OCI-LY7 (cell line): ENCODE results near the gene HTR7. TPM values are rescaled to one million over a fixed set of nuclear protein-coding genes. Genes with fewer than 3 reads are reported as not detected.
A peak's percentile ranks its signal among the peaks of the same experiment; 100 is the strongest.

ENCODE experiments used
- BruUV-seq: library from RNA; stranded (reverse); fragments of 400-500 nt; replicated peaks from 2 replicates; lab custom pipeline; 2021; lab: Mats Ljungman, UMichigan
- CTCF ChIA-PET: fragments of 300-600 bp; sonication (Branson Sonifier 250); formaldehyde crosslinking; loops from one replicate; lab custom pipeline; 2022; ENCODE audit warnings: antibody characterized with exemption; ENCODE audit not compliant: unreplicated experiment; lab: Charles Lee
- POLR2A ChIA-PET: fragments of 300-600 bp; sonication (Branson Sonifier 250); formaldehyde crosslinking; loops from one replicate; lab custom pipeline; 2022; ENCODE audit warnings: antibody characterized with exemption; lab: Charles Lee
- DNase-seq: peaks from one replicate; pipeline ENCODE4 v3.0.0-alpha.2; 2015; ENCODE audit warnings: low spot score
- H2AFZ ChIP-seq: fragments of 200-600 bp; sonication (generic), shearing (Covaris generic); 2 replicates; pipeline ENCODE4 v1.6.1; 2014; ENCODE audit warnings: mild to moderate bottlenecking, antibody characterized with exemption, low read length, moderate library complexity
- H3K27ac ChIP-seq: fragments of 200-600 bp; sonication (generic); 2 replicates; pipeline ENCODE4 v1.5.1; 2014; ENCODE audit warnings: mixed run types, low read depth, mild to moderate bottlenecking, moderate library complexity, low read length, inconsistent platforms; ENCODE audit not compliant: poor library complexity, severe bottlenecking
- H3K36me3 ChIP-seq: fragments of 200-600 bp; sonication (generic); 2 replicates; pipeline ENCODE4 v1.6.1; 2014; ENCODE audit warnings: mild to moderate bottlenecking, antibody characterized with exemption, low read length, moderate library complexity, mixed read lengths; ENCODE audit not compliant: insufficient read depth
- H3K4me1 ChIP-seq: fragments of 200-600 bp; sonication (generic); 2 replicates; pipeline ENCODE4 v1.5.1; 2014; ENCODE audit warnings: mild to moderate bottlenecking, low read length; ENCODE audit not compliant: insufficient read depth, poor library complexity, severe bottlenecking
- H3K4me2 ChIP-seq: fragments of 200-600 bp; sonication (generic); 2 replicates; pipeline ENCODE4 v1.6.1; 2014; ENCODE audit warnings: mild to moderate bottlenecking, low read length
- H3K4me3 ChIP-seq: fragments of 200-600 bp; sonication (generic); 2 replicates; pipeline ENCODE4 v1.5.1; 2014; ENCODE audit warnings: mild to moderate bottlenecking, low read depth, low read length; ENCODE audit not compliant: poor library complexity, severe bottlenecking
- H3K79me2 ChIP-seq: fragments of 200-600 bp; sonication (generic); 2 replicates; pipeline ENCODE4 v1.6.1; 2016; ENCODE audit warnings: low read depth, mild to moderate bottlenecking, low read length, moderate library complexity, mixed read lengths; ENCODE audit not compliant: insufficient read depth
- H3K9me2 ChIP-seq: fragments of 200-600 bp; sonication (generic); 2 replicates; pipeline ENCODE4 v1.6.1; 2016; ENCODE audit warnings: mild to moderate bottlenecking, low read length, mixed read lengths; ENCODE audit not compliant: insufficient read depth
- H3K9me3 ChIP-seq: fragments of 200-600 bp; sonication (generic); 2 replicates; pipeline ENCODE4 v1.6.1; 2014; ENCODE audit warnings: mild to moderate bottlenecking, mixed run types, low read length, mixed read lengths
- H4K20me1 ChIP-seq: fragments of 200-600 bp; sonication (generic); 2 replicates; pipeline ENCODE4 v1.6.1; 2014; ENCODE audit warnings: mild to moderate bottlenecking, antibody characterized with exemption, low read length, moderate library complexity, mixed read lengths; ENCODE audit not compliant: insufficient read depth
- CTCF ChIP-seq: fragments of 200-600 bp; sonication (generic); conservative IDR thresholded peaks from 2 replicates; pipeline ENCODE4 v1.5.1; 2014; ENCODE audit warnings: mild to moderate bottlenecking, antibody characterized with exemption, low read length, moderate library complexity, mixed read lengths
- EZH2phosphoT487 ChIP-seq: fragments of 200-600 bp; sonication (generic); IDR thresholded peaks from 2 replicates; pipeline ENCODE4 v1.6.1; 2018; ENCODE audit warnings: low read depth, borderline replicate concordance, mild to moderate bottlenecking, mixed run types, antibody characterized with exemption, low read length, moderate library complexity, mixed read lengths
- intact Hi-C: fragments of 100-400 bp; cut with micrococcal nuclease; formaldehyde crosslinking; loops from one replicate; pipeline ENCODE4 v1.10.0; 2022; ENCODE audit not compliant: unreplicated experiment
- total RNA-seq, 2 experiments: library from RNA; depleted of rRNA in 1 of 2; stranded (reverse); fragments of >200 nt in 1 of 2; shearing (Covaris generic) in 1 of 2; gene quantifications; 2 replicates each; pipeline ENCODE4 v1.2.3, GENCODE V29; 2014 to 2022

The HTR7 gene
- total RNA-seq, 2 experiments from 2014 or later, result 0.10 TPM; not detected in 1

- no peak overlapping the region for H3K4me2 ChIP-seq
- H3K4me3 ChIP-seq, result no peak overlapping the region
- H3K27ac ChIP-seq, result no peak overlapping the region
- intact Hi-C loops, result loop anchor here (2.0 kb wide), 2 partner anchors 37 to 75 kb away; no protein-coding TSS in a partner anchor
- H2AFZ ChIP-seq, result no peak overlapping the region
- no peaks in the 10 kb centered on the region for H3K9me2 ChIP-seq
- ChIA-PET POLR2A (interaction anchor here (0.6 to 1.7 kb wide), 4 partner anchors 13 to 413 kb away, joined by 3 to 4 read pairs (median 3); partner anchors contain the start of gene RPP30), CTCF (interaction anchor here (1.1 kb wide), 1 partner anchor 38 kb away, joined by 4 read pairs; no protein-coding TSS in a partner anchor)
- H3K79me2 ChIP-seq, result no peaks in the 10 kb centered on the region
- BruUV-seq, result no TSS peak
- H3K4me1 ChIP-seq, result no peaks in the 10 kb centered on the region
- H3K36me3 ChIP-seq, result no peaks in the 10 kb centered on the region
- no peaks in the 10 kb centered on the region for H4K20me1 ChIP-seq
- no peak for DNase-seq
- peak; percentile 59; the same call in 1 of the 2 replicates for TF ChIP-seq CTCF
- TF ChIP-seq EZH2phosphoT487, result no peak
- no peaks in the 10 kb centered on the region for H3K9me3 ChIP-seq
Observed at GRCh38 chr10:90788199-90788491, 69.7 kb downstream of the HTR7 start.

DNA sequence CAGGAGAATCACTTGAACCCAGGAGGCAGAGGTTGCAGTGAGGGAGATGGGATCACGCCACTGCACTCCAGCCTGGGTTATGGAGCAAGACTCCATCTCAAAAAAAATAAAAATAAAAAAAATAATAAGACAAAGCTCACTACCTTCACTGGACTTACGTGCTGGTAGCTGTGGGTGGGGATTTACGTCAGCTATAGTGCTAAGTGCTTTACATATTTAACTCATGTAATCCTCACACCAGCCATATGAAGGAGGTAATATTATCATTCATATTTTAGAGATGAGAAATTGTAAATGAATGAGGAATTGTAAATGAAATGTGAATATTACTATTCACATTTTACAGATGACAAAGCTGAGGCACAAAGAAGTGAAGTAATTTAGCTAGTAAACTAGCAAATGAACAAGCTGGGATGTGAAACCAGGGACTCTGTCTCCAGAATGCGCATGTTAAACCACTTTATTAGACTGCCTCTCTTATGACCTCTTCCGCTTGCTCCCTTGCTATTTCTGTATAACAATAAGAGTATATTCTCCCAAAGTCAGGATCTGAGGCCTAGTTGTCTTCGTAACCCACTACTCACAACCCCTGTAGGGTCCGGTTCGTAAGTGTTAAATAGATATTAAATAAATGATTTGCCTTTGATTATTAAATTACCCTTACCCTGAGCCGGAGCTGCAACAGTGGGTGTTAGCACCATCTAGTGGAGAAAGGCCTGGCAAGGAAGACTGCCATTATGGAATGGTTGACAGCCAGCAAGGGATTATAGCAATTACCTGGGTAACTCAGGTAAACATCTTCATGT lies 70.2 kb downstream of the HTR7 start:
- intact Hi-C loops, result loop anchor here (2.0 kb wide), 2 partner anchors 37 to 75 kb away; no protein-coding TSS in a partner anchor
- H3K4me2 ChIP-seq, result no peak overlapping the region
- no peak overlapping the region for H2AFZ ChIP-seq
- peak; percentile 35 for DNase-seq
- H3K4me3 ChIP-seq, result no peak overlapping the region
- peak; percentile 85 for TF ChIP-seq CTCF
- TF ChIP-seq EZH2phosphoT487, result no peak
- H3K79me2 ChIP-seq, result no peaks in the 10 kb centered on the region
- H3K4me1 ChIP-seq, result no peaks in the 10 kb centered on the region
- BruUV-seq, result no TSS peak
- H3K9me2 ChIP-seq, result no peaks in the 10 kb centered on the region
- no peaks in the 10 kb centered on the region for H4K20me1 ChIP-seq
- CTCF ChIA-PET, result interaction anchor here (1.1 kb wide), 1 partner anchor 37 kb away, joined by 4 read pairs; no protein-coding TSS in a partner anchor
- POLR2A ChIA-PET, result interaction anchor here (0.6 to 1.7 kb wide), 5 partner anchors 11 to 414 kb away, joined by 3 to 4 read pairs (median 3); partner anchors contain the start of gene RPP30
- no peaks in the 10 kb centered on the region for H3K36me3 ChIP-seq
- H3K9me3 ChIP-seq, result no peaks in the 10 kb centered on the region
- H3K27ac ChIP-seq, result no peak overlapping the region

DNA sequence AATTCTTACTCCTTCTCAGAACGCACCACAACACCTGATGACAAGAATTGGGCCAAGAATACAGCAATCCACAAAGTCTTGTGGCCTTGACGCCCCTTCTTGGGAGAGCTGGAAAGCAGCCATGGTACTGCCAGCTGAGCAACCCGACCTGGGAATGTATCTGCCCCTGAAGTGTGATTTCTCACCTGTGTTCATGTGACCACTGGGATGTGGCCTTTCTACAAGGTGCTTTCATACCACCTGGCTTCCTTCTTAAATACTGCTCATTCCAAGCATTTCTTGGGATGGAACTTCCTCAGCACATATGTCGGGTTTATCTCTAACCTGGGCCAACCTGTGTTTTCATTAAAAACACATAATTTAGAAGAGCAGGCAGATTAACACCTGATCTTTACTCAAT lies 72.1 kb downstream of the HTR7 start:
- H3K27ac ChIP-seq, result no peak overlapping the region
- intact Hi-C loops, result no loop called here
- H3K9me2 ChIP-seq, result no peaks in the 10 kb centered on the region
- H4K20me1 ChIP-seq, result no peaks in the 10 kb centered on the region
- no TSS peak for BruUV-seq
- POLR2A ChIA-PET, result interaction anchor here (0.9 kb wide), 1 partner anchor 30 kb away, joined by 3 read pairs; no protein-coding TSS in a partner anchor
- TF ChIP-seq CTCF, result no peak
- TF ChIP-seq EZH2phosphoT487, result no peak
- no peaks in the 10 kb centered on the region for H3K36me3 ChIP-seq
- no peaks in the 10 kb centered on the region for H3K9me3 ChIP-seq
- no peak overlapping the region for H3K4me3 ChIP-seq
- no peaks in the 10 kb centered on the region for H3K79me2 ChIP-seq
- CTCF ChIA-PET, result no interaction called here
- no peak overlapping the region for H3K4me2 ChIP-seq
- no peak for DNase-seq
- no peak overlapping the region for H2AFZ ChIP-seq
- no peaks in the 10 kb centered on the region for H3K4me1 ChIP-seq
